Camera-type eye (tissue), 1 donor: ENCODE results near the gene SNX1. TPM values are rescaled to one million over a fixed set of nuclear protein-coding genes. Genes with fewer than 3 reads are reported as not detected.

Experiments used
- total RNA-seq: library from RNA; depleted of rRNA; stranded (reverse); fragments of >200 nt; gene quantifications from one replicate; pipeline ENCODE4 v1.2.3, GENCODE V29; 2014

The SNX1 gene
- total RNA-seq: 89.3 TPM

GRCh38 chr15:64095795-64096667 lies at the start of gene SNX1:
SNX1 (plus strand) TSS chr15:64095982; CDS start chr15:64096014, 32 bp downstream.

GRCh38 chr15:64046421-64047153 lies 49.2 kb upstream of the SNX1 start, which contains the start of gene DAPK2:
DAPK2 (minus strand) TSS chr15:64046485; CDS start chr15:64040261, 6,224 bp downstream.

GRCh38 chr15:64093627-64094417 lies 2.0 kb upstream of the SNX1 start, which contains the start of gene CIAO2A:
CIAO2A (minus strand) TSS chr15:64093838; CDS start chr15:64093768, 70 bp downstream.

GRCh38 chr15:64151727-64152506 lies 56.1 kb downstream of the SNX1 start, which contains the start of gene SNX22:
SNX22 (plus strand) TSS chr15:64151731; CDS start chr15:64151776, 45 bp downstream.

GRCh38 chr15:64162869-64163658 lies 67.3 kb downstream of the SNX1 start, which contains the start of gene PPIB:
PPIB (minus strand) TSS chr15:64163022; CDS start chr15:64162986, 36 bp downstream.

Other genes with a start within 250 kb of the SNX1 start
- 6.5 TPM for gene DAPK2, start 49.5 kb upstream of the SNX1 start, total RNA-seq
- gene CIAO2A, start 2.1 kb upstream of the SNX1 start, total RNA-seq: 42.2 TPM
- gene SNX22, start 55.7 kb downstream of the SNX1 start, total RNA-seq: 1.1 TPM
- 195 TPM for gene PPIB, start 67.0 kb downstream of the SNX1 start, total RNA-seq